GM19324 (cell line): ENCODE measurements around the gene NIPAL4.
"Not testable (repeated sequence)": the region's sequence is repeated elsewhere in the genome, so short reads cannot be mapped to it uniquely, and the experiment has no call there.

Experiments
- ATAC-seq: cut with Tn5 transposase; IDR thresholded peaks from one replicate; pipeline ENCODE4 v1.9.1; 2021; ENCODE audit warnings: mild to moderate bottlenecking, moderate library complexity; ENCODE audit not compliant: unreplicated experiment, low FRiP score

Gene NIPAL4

GRCh38 chr5:157459715-157460599 is at the start of gene NIPAL4:
NIPAL4 (plus strand) TSS chr5:157460213; CDS start chr5:157460321, 108 bp downstream.
- ATAC-seq, result no peak

- ATAC-seq, result no peak
These were observed 44.2 kb upstream of the NIPAL4 start for GRCh38 chr5:157415838-157416237.

DNA sequence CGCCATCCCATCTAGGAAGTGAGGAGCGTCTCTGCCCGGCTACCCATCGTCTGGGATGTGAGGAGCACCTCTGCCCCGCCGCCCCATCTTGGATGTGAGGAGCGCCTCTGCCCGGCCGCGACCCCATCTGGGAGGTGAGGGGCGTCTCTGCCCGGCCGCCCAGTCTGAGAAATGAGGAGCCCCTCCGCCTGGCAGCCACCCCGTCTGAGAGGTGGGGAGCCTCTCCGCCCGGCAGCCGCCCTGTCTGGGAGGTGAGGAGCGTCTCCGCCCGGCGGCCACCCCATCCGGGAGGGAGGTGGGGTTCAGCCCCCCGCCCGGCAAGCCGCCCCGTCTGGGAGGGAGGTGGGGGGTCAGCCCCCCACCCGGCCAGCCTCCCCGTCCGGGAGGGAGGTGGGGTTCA is 40.5 kb upstream of the NIPAL4 start:
- not testable (repeated sequence) for ATAC-seq

DNA sequence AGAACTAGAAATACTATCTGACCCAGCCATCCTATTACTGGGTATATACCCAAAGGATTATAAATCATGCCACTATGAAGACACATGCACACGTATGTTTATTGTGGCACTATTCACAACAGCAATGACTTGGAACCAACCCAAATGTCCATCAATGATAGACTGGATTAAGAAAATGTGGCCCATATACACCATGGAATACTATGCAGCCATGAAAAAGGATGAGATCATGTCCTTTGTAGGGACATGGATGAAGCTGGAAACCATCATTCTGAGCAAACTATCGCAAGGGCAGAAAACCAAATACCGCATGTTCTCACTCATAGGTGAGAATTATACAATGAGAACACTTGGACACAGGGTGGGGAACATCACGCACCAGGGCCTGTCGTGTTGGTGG is 30.1 kb upstream of the NIPAL4 start:
- not testable (repeated sequence) for ATAC-seq

DNA sequence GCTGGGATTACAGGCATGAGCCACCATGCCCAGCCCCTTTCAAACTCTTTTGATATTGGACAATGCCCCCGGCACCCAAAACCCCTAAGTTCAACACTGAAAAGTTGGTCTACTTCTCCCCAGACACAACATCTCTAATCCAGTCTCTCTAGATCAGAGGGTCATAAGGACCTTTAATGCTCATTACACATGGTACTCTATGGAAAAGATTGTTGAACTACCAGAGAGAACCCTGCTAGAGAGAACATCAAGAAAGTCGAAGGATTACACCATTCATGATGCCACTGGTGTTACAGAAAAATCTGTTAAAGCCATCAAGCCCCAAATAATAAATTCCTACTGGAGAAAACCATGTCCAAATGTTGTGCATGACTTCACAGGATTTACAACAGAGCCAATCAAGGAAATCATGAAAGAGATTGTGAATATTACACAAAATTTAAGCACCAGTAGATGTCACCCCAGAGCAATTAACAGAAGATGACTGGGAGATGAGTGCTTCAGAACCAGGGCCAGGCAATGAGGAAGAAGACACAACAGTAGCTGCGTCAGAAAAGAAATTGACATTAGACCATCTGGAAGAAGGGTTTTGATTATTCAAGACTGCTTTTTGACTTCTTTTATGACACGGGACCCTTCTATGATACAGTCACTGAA is 28.3 kb upstream of the NIPAL4 start:
- ATAC-seq, result no peak

DNA sequence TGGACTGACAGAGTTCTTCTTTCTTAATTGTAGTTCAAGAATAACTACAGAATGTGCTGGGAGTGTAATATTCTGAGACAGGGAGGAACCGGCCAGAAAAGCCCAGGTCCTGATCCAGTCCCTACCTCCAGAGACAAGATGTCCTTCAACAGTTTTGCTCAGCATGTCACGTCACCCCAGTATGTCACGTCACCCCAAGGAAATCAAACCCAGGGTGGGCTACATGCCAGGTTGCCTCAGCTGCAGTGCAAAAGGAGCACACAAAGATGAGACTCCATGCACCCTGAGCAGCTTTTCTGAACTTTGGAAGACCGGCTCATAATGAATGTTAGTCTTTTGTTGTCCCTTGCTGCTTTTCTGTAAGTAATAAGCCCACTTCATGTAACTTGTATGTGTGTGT is 25.9 kb upstream of the NIPAL4 start:
- no peak for ATAC-seq

GRCh38 chr5:157443041-157443549 is 16.9 kb upstream of the NIPAL4 start:
- ATAC-seq, result no peak

GRCh38 chr5:157444224-157444623 is 15.8 kb upstream of the NIPAL4 start:
- ATAC-seq, result no peak

DNA sequence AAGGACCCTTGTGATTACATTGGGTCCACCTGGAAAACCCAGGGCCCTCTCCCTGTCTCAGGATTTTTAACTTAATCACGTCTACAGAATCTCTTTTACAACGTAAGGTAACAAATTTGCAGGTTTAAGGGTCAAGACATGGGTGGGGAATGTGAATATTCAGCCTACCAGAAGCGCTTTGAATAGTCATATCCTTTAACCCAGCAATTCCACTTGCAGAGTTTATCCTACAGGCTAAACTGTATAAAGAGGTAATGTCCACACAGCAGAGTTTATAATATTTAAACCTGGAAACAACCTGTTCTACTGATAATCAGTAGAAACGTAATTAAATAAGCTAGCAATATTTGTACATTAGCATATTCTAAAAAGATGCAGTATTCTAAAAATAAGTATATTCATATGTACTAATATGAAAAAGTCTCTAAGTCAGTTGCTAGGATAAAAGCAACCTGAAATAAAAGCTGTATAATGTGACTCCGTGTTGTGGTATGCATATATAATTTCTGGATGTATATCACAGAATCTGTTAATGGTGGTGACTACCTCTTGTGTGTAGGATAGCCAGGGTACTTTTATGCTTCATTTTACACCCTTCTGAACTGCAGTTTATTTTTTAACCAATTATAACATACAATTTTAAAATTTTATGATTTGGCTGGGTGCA is 14.1 kb upstream of the NIPAL4 start:
- no peak for ATAC-seq

GRCh38 chr5:157446412-157446935 is 13.5 kb upstream of the NIPAL4 start:
- ATAC-seq, result no peak

GRCh38 chr5:157447201-157447637 is 12.8 kb upstream of the NIPAL4 start:
- no peak for ATAC-seq

- ATAC-seq, result no peak
These were observed 10.8 kb upstream of the NIPAL4 start for GRCh38 chr5:157449011-157449723.

DNA sequence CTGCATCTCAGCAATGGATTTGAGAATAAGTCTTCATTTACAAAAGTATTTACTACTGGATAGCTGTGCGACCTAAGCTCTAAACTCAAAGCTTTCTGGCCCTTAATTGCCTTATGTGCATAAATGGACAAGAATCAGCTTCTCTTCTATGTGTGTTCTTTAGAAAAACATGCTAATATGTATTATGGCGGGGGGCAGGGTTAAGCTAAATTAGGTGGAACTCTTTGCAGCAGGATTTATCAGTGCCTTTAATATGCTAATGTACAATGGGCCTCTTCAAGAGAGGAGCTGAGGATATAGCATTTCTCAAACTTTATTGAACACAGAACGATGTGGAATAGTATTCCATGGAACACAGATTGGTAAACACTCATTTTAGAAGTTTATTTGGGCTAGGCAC is 10.0 kb upstream of the NIPAL4 start:
- no peak for ATAC-seq

GRCh38 chr5:157451806-157452205 is 8.2 kb upstream of the NIPAL4 start:
- no peak for ATAC-seq

DNA sequence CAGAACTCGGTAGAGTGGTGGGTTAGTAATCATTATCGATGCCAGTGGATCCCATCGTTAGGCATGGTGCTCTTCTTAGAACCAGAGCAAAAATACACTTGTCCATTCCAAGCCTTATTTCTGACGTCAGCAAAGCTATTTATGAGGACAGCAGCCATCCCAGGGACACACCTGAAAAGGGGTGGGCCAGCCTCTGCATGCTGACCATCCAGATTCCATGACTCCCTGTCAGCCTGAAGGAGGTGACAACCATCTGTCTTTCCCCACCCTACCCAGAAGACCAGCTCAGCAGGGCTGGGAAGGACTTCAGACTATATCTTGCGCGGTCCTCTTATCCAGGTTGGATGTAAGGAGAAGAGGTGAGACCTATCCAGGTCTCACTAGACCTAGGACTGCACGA is 5.7 kb upstream of the NIPAL4 start:
- no peak for ATAC-seq

DNA sequence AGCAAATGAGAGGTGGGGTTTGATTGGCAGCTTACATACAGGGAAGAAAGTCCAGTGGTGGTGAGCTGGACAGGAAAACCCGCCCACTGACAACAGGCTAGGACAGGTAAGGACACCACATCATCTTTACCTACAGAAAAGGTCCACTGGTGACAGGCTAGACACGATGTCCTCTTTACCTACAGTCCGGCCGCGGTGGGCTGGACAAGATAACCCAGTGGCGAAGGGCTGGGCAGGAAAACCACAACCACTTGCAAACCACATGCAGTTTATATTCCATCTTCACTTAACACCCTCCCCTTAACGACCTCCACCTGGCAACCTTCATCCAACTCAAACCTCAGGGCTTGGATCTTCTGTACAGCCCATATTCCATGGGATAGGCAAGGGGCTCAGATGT is 5.0 kb upstream of the NIPAL4 start:
- no peak for ATAC-seq

- ATAC-seq, result no peak
These were observed 3.7 kb upstream of the NIPAL4 start for GRCh38 chr5:157456301-157456700.

GRCh38 chr5:157457391-157457790 is 2.6 kb upstream of the NIPAL4 start:
- no peak for ATAC-seq

GRCh38 chr5:157458835-157459234 is 1.2 kb upstream of the NIPAL4 start:
- ATAC-seq, result no peak
